GM20431 (cell line): ENCODE results near the gene FOXA3.
"Not testable (repeated sequence)": the region's sequence is repeated elsewhere in the genome, so short reads cannot be mapped to it uniquely, and the experiment has no call there.

Experiments used
- in situ Hi-C: fragments of 300-500 bp; cut with MseI, MboI; formaldehyde crosslinking; loops from one replicate; pipeline ENCODE4 v1.15.0; 2020; ENCODE audit warnings: low sequenced_read_pairs; ENCODE audit not compliant: unreplicated experiment

Gene FOXA3

GRCh38 chr19:45886427-45887199 lies 22.5 kb downstream of the FOXA3 start:
- in situ Hi-C loops, result no loop called here

DNA sequence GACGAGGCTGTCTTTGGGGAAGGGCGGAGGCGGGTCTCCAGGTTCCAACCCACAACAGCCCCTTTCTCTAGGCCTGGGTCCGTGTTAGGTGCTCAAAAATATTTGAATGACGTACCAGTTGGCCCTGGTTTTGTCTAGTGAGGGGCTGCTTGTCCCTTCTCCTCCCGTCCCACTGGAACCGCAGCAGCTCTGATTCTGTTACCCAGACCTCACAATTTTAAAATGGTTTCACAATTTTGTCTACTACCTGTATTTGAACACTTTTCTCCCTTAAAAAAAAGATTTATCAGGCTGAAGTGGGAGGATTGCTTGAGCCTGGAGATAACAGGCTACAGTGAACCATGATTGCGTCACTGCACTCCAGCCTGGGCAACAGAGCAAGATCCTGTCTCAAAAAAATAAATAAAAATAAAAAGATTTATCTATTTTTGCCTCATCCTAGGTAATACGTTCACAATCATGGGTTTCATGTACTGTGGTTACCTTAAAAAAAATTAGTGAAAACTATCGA lies 23.1 kb downstream of the FOXA3 start:
- in situ Hi-C loops, result no loop called here

- in situ Hi-C loops, result no loop called here
Observed at GRCh38 chr19:45889210-45889885, 25.2 kb downstream of the FOXA3 start.

GRCh38 chr19:45890877-45891276 lies 26.8 kb downstream of the FOXA3 start:
- in situ Hi-C loops, result no loop called here

DNA sequence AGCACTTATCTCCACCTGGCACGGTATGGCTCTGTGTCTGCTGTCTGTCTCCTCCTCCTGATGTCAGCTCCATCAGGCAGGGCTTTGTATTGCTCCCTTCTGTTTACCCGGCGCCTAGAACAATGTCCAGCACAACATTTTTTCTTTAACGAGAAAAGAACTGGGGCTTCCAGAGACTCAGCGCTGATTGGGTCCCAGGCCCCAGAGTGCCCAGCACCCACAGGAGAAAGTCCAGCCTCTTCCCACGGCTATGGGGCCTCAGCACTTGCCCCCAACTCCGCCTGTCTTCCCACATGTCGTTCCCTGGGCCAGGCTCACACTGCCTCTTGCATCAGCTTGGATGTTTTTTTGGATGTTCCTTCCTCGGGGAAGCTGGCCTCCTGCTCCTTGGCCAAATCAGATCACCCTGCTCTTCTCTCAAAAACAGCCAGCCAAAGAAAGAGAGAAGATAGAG lies 31.4 kb downstream of the FOXA3 start:
- in situ Hi-C loops, result no loop called here

- in situ Hi-C loops, result not testable (repeated sequence)
Observed at GRCh38 chr19:45895983-45896599, 32.0 kb downstream of the FOXA3 start.

- in situ Hi-C loops, result no loop called here
Observed at GRCh38 chr19:45897261-45897812, 33.2 kb downstream of the FOXA3 start.

DNA sequence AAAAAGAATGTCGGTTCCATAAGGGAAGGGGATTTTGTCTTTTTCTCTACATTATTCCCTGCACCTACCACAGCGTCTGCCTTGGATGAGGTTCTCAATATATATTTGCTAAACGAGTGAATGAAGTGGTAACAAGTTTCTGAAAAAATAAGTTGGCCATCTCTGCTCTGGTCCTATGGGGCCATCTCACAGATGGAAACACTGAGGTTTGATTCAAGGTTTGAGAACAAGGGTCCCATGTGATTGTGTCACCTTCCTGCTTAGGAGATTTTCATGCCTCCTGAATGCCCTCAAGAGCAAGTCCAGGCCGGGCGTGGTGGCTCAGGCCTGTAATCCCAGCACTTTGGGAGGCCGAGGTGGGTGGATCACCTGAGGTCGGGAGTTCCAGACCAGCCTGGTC lies 35.1 kb downstream of the FOXA3 start:
- in situ Hi-C loops, result no loop called here

DNA sequence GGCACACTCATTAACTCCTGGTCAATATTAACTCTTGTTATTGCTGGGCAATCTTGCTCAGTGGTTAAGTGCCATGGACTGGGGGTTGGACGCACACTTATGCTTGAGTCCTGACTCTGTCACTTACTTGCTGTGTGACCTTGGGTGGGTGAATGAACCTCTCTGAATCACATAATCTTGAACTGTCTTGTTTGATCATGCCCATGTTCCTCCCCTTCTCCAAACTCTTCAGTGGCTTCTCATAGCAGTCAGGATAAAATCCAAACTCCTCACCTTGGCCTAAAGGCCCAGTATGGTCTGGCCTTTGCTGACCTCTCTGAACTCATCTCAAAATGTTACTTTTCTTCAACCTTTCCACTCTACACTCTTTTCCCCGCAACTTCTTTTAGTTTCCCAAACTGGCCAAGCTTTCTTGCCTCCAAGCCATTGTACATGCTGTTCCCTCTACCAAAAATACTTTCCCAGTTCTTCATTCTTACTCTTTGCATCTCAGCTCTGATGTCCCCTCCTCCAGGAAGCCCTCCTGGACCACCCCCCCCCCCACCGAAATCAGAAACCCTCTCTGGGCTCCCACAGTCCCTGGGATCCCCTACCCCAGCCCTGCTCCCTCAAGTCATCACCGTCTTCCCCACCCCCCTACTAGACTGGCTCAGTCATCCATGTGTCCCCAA lies 35.9 kb downstream of the FOXA3 start:
- in situ Hi-C loops, result no loop called here

GRCh38 chr19:45900738-45901431 lies 36.8 kb downstream of the FOXA3 start:
- in situ Hi-C loops, result no loop called here

- in situ Hi-C loops, result no loop called here
Observed at GRCh38 chr19:45901432-45901911, 37.3 kb downstream of the FOXA3 start.

- in situ Hi-C loops, result no loop called here
Observed at GRCh38 chr19:45901912-45902650, 38.0 kb downstream of the FOXA3 start, which contains the start of gene MYPOP. Gene MYPOP (minus strand): TSS chr19:45902613. CDS start chr19:45901773, 840 bp downstream.

DNA sequence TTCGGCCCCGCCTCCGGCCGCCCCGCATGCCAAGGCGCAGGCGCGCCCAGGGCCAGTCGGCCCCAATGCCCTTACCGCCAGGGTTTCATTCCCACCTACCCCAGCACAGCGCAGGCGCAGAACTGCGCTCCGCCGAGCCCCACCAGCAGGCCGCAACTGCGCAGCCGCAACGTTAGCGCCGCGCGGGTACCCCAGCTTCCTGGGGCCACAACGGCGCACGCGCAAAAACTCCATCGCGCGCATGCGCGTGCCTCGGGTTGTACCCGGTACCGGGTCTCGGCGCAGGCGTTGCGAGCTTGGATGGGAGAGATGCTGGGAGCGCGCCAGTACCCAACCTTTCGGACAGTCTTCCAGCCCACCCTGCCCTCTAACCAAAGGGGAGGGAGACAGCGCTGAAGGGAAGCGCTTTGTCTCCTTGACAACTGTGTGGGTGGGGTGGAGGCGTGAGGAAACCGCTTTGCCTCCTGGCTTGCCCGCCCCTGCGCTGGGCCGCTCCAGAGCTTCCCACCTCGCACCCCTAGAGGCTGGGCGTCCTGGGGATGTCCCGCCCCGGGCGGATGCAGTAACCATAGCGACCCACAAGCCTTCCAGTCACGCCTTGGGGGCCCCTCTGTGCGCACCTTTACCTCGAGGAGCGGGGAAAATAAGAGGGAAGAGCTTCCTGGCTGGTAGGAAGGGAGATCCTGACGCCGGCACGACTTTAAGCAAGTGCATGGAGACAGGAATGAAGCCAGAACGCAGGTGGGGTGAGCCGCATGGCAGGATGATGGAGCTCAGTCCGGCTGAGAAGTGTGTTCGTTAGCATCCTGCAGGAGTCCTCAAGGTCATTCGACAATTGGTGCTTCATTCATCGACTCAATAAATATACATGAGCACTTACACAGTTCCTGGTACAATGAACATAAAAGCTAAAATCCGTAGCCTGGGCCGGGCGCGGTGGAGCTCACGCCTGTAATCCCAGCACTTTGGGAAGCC lies 38.8 kb downstream of the FOXA3 start:
- in situ Hi-C loops, result no loop called here

DNA sequence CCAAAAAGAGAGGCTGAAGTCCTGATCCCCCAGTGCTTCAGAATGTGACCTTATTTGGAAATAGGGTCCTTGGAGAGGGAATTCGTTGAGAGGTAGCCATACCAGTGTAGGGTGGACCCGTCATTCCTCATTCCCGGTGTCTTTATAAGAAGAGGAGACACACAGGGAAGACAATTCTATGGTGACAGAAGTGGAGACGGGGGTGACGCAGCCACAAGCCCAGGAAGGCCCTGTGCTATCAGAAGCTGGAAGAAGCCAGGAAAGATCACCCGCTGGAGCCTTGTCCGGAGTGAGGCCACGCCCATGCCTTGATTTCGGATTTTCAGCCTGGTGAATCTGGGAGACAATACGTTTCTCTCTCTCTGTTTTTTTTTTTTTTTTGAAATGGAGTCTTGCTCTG lies 40.9 kb downstream of the FOXA3 start:
- in situ Hi-C loops, result no loop called here

DNA sequence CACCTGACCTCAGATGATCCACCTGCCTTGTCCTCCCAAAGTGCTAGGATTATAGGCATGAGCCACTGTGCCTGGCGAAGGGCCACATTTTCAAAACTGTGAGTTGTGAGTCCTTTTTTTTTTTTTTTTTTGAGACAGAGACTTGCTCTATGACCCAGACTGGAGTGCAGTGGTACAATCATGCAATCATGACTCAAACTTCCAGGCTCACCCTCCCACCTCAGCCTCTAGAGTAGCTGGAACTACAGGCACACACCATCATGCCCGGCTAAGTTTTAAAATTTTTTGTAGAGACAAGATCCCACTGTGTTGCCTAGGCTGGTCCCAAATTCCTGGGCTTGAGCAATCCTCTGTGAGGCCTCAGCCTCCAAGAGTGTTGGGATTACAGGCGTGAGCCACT lies 42.1 kb downstream of the FOXA3 start:
- in situ Hi-C loops, result no loop called here

- in situ Hi-C loops, result no loop called here
Observed at GRCh38 chr19:45908956-45909355, 44.8 kb downstream of the FOXA3 start.

DNA sequence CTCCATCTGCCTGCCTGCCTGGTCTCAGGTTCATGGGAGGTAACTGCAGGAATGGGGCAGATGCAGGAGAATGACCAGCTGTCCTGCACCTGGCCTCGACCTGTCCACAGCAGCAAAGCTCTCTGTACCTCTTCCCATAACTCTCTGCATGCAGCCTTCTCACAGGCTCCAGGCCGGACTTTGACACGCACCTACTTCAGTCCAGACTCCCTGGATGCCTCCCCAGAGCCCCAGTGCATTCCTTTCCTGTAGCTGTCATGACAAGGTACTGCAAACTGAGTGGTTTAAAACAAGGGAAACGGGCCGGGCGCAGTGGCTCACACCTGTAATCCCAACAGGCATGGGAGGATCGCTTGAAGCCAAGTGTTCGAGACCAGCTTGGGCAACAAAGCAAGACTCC lies 47.2 kb downstream of the FOXA3 start:
- in situ Hi-C loops, result no loop called here
